WTC11 (cell line): ENCODE results near the gene IL1RAPL1. TPM values are rescaled to one million over a fixed set of nuclear protein-coding genes. Genes with fewer than 3 reads are reported as not detected.

Experiments used
- ATAC-seq: fragments of 200-7000 bp; cut with Tn5 transposase; 2 replicates; pipeline ENCODE4 v1.10.0; 2021; ENCODE audit warnings: mild to moderate bottlenecking, moderate library complexity
- CTCF ChIA-PET: fragments of 300-600 bp; sonication (Branson Sonifier 250); formaldehyde crosslinking; loops from one replicate; lab custom pipeline; 2021; ENCODE audit warnings: antibody characterized with exemption; lab: Charles Lee
- POLR2A ChIA-PET: fragments of 350-600 bp; sonication (Branson Sonifier 250); formaldehyde crosslinking; loops from one replicate; lab custom pipeline; 2021; ENCODE audit warnings: antibody characterized with exemption; lab: Charles Lee
- DNase-seq: peaks from one replicate; pipeline ENCODE4 v3.0.0; 2021; ENCODE audit warnings: low spot score
- H3K27ac Mint-ChIP-seq: 2 replicates; pipeline ENCODE4 v1.8.0; 2021; ENCODE audit warnings: mixed read lengths
- H3K27me3 Mint-ChIP-seq: 2 replicates; pipeline ENCODE4 v1.8.0; 2021; ENCODE audit warnings: low read depth, mild to moderate bottlenecking, moderate library complexity, mixed read lengths
- H3K36me3 Mint-ChIP-seq: 2 replicates; pipeline ENCODE4 v1.8.0; 2021; ENCODE audit warnings: mixed read lengths
- H3K4me1 Mint-ChIP-seq: 2 replicates; pipeline ENCODE4 v1.8.0; 2022; ENCODE audit warnings: mixed read lengths
- H3K4me3 Mint-ChIP-seq: 2 replicates; pipeline ENCODE4 v1.8.0; 2021; ENCODE audit warnings: mild to moderate bottlenecking, moderate library complexity, mixed read lengths
- H3K9me3 Mint-ChIP-seq: 2 replicates; pipeline ENCODE4 v1.8.0; 2021; ENCODE audit warnings: mixed read lengths
- FOXP1 ChIP-seq: sonication (generic); formaldehyde crosslinking; IDR thresholded peaks from 2 replicates; pipeline ENCODE4 v1.8.0; 2022; ENCODE audit warnings: missing genetic modification reagents, mild to moderate bottlenecking, moderate library complexity, borderline replicate concordance
- JUN ChIP-seq: sonication (generic); formaldehyde crosslinking; IDR thresholded peaks from 2 replicates; pipeline ENCODE4 v1.8.0; 2023; ENCODE audit warnings: mild to moderate bottlenecking, missing genetic modification reagents
- NFE2L1 ChIP-seq: sonication (generic); formaldehyde crosslinking; IDR thresholded peaks from 2 replicates; pipeline ENCODE4 v1.8.1; 2023; ENCODE audit warnings: missing genetic modification reagents
- OVOL2 ChIP-seq: fragments of 250-450 bp; sonication (Bioruptor Pico); IDR thresholded peaks from 2 replicates; pipeline ENCODE4 v1.9.0; 2021; ENCODE audit warnings: mild to moderate bottlenecking, borderline replicate concordance
- PRRX2 ChIP-seq: fragments of 250-450 bp; sonication (Bioruptor Pico); IDR thresholded peaks from 2 replicates; pipeline ENCODE4 v1.8.0; 2021; ENCODE audit warnings: mild to moderate bottlenecking
- RELA ChIP-seq: sonication (generic); formaldehyde crosslinking; IDR thresholded peaks from 2 replicates; pipeline ENCODE4 v1.8.1; 2022; ENCODE audit warnings: missing genetic modification reagents, mild to moderate bottlenecking, borderline replicate concordance
- RORB ChIP-seq: fragments of 250-450 bp; sonication (Bioruptor Pico); IDR thresholded peaks from 2 replicates; pipeline ENCODE4 v1.9.0; 2021; ENCODE audit warnings: mild to moderate bottlenecking
- SOX15 ChIP-seq: fragments of 250-450 bp; sonication (Bioruptor Pico); IDR thresholded peaks from 2 replicates; pipeline ENCODE4 v1.9.0; 2021; ENCODE audit warnings: mild to moderate bottlenecking
- TCF7 ChIP-seq: sonication (generic); formaldehyde crosslinking; IDR thresholded peaks from 2 replicates; pipeline ENCODE4 v1.8.0; 2022; ENCODE audit warnings: mild to moderate bottlenecking, low read depth, missing genetic modification reagents, moderate library complexity
- ZNF121 ChIP-seq: sonication (generic); formaldehyde crosslinking; IDR thresholded peaks from 2 replicates; pipeline ENCODE4 v1.8.0; 2023; ENCODE audit warnings: missing genetic modification reagents
- ZNF138 ChIP-seq: sonication (generic); formaldehyde crosslinking; conservative IDR thresholded peaks from 2 replicates; pipeline ENCODE4 v1.8.1; 2022; ENCODE audit warnings: mild to moderate bottlenecking, moderate library complexity, missing genetic modification reagents
- total RNA-seq: library from RNA; stranded (reverse); gene quantifications from 3 replicates; pipeline ENCODE4 v1.2.3, GENCODE V29; 2021
- TF ChIP-seq, protein P1 (sequence below): sonication (generic); formaldehyde crosslinking; IDR thresholded peaks from 2 replicates; pipeline ENCODE4 v1.8.1; 2022; ENCODE audit warnings: missing genetic modification reagents, borderline replicate concordance
- TF ChIP-seq, protein P2 (sequence below): sonication (generic); formaldehyde crosslinking; IDR thresholded peaks from 2 replicates; pipeline ENCODE4 v1.8.0; 2023; ENCODE audit warnings: missing genetic modification reagents, mild to moderate bottlenecking, borderline replicate concordance
- TF ChIP-seq, protein P3 (sequence below): sonication (generic); formaldehyde crosslinking; conservative IDR thresholded peaks from 2 replicates; pipeline ENCODE4 v1.8.1; 2023; ENCODE audit warnings: mild to moderate bottlenecking, low read depth, missing genetic modification reagents, moderate library complexity
- TF ChIP-seq, protein P4 (sequence below): sonication (generic); formaldehyde crosslinking; IDR thresholded peaks from 2 replicates; pipeline ENCODE4 v1.8.0; 2022; ENCODE audit warnings: mild to moderate bottlenecking, missing genetic modification reagents
- TF ChIP-seq, protein P5 (sequence below): sonication (generic); formaldehyde crosslinking; conservative IDR thresholded peaks from 2 replicates; pipeline ENCODE4 v1.8.1; 2022; ENCODE audit warnings: mild to moderate bottlenecking, missing genetic modification reagents
- TF ChIP-seq, protein P6 (sequence below): sonication (generic); formaldehyde crosslinking; IDR thresholded peaks from 2 replicates; pipeline ENCODE4 v1.8.0; 2022; ENCODE audit warnings: mild to moderate bottlenecking, missing genetic modification reagents

IL1RAPL1 gene
- total RNA-seq, 1 experiment from 2014 or later: 0.13 TPM

DNA sequence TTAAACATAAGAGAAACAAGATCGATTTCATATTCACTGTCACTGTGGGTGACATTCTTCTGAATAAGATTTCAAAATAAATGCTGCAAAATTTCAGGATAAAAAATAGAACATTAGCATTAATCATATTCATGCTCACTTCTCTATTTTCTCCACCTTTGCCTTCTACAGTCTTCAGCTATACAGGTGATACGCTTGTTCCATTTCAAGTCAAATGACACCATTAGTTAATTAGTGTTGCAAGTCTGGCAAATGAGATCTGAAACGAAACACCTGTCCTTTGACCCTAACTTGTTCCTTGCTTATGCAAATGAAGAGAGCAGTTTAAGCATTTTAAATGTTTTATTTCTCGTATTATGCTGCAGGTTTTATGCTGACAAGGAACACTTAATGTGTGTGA is 960.6 kb downstream of the IL1RAPL1 start:
- TF ChIP-seq JUN (CRISPR knock-in tag) (no peak), TCF7 (CRISPR knock-in tag) (no peak), SOX15 (no peak), RORB (no peak), OVOL2 (CRISPR knock-in tag) (no peak), RELA (CRISPR knock-in tag) (no peak), PRRX2 (no peak), FOXP1 (CRISPR knock-in tag) (no peak)
- TF ChIP-seq, protein P1, sequence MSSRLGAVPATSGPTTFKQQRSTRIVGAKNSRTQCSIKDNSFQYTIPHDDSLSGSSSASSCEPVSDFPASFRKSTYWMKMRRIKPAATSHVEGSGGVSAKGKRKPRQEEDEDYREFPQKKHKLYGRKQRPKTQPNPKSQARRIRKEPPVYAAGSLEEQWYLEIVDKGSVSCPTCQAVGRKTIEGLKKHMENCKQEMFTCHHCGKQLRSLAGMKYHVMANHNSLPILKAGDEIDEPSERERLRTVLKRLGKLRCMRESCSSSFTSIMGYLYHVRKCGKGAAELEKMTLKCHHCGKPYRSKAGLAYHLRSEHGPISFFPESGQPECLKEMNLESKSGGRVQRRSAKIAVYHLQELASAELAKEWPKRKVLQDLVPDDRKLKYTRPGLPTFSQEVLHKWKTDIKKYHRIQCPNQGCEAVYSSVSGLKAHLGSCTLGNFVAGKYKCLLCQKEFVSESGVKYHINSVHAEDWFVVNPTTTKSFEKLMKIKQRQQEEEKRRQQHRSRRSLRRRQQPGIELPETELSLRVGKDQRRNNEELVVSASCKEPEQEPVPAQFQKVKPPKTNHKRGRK (CRISPR knock-in tag): no peak
- TF ChIP-seq, protein P2, sequence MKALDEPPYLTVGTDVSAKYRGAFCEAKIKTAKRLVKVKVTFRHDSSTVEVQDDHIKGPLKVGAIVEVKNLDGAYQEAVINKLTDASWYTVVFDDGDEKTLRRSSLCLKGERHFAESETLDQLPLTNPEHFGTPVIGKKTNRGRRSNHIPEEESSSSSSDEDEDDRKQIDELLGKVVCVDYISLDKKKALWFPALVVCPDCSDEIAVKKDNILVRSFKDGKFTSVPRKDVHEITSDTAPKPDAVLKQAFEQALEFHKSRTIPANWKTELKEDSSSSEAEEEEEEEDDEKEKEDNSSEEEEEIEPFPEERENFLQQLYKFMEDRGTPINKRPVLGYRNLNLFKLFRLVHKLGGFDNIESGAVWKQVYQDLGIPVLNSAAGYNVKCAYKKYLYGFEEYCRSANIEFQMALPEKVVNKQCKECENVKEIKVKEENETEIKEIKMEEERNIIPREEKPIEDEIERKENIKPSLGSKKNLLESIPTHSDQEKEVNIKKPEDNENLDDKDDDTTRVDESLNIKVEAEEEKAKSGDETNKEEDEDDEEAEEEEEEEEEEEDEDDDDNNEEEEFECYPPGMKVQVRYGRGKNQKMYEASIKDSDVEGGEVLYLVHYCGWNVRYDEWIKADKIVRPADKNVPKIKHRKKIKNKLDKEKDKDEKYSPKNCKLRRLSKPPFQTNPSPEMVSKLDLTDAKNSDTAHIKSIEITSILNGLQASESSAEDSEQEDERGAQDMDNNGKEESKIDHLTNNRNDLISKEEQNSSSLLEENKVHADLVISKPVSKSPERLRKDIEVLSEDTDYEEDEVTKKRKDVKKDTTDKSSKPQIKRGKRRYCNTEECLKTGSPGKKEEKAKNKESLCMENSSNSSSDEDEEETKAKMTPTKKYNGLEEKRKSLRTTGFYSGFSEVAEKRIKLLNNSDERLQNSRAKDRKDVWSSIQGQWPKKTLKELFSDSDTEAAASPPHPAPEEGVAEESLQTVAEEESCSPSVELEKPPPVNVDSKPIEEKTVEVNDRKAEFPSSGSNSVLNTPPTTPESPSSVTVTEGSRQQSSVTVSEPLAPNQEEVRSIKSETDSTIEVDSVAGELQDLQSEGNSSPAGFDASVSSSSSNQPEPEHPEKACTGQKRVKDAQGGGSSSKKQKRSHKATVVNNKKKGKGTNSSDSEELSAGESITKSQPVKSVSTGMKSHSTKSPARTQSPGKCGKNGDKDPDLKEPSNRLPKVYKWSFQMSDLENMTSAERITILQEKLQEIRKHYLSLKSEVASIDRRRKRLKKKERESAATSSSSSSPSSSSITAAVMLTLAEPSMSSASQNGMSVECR (CRISPR knock-in tag): no peak
- TF ChIP-seq, protein P3, sequence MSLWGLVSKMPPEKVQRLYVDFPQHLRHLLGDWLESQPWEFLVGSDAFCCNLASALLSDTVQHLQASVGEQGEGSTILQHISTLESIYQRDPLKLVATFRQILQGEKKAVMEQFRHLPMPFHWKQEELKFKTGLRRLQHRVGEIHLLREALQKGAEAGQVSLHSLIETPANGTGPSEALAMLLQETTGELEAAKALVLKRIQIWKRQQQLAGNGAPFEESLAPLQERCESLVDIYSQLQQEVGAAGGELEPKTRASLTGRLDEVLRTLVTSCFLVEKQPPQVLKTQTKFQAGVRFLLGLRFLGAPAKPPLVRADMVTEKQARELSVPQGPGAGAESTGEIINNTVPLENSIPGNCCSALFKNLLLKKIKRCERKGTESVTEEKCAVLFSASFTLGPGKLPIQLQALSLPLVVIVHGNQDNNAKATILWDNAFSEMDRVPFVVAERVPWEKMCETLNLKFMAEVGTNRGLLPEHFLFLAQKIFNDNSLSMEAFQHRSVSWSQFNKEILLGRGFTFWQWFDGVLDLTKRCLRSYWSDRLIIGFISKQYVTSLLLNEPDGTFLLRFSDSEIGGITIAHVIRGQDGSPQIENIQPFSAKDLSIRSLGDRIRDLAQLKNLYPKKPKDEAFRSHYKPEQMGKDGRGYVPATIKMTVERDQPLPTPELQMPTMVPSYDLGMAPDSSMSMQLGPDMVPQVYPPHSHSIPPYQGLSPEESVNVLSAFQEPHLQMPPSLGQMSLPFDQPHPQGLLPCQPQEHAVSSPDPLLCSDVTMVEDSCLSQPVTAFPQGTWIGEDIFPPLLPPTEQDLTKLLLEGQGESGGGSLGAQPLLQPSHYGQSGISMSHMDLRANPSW (CRISPR knock-in tag): no peak
- TF ChIP-seq, protein P4, sequence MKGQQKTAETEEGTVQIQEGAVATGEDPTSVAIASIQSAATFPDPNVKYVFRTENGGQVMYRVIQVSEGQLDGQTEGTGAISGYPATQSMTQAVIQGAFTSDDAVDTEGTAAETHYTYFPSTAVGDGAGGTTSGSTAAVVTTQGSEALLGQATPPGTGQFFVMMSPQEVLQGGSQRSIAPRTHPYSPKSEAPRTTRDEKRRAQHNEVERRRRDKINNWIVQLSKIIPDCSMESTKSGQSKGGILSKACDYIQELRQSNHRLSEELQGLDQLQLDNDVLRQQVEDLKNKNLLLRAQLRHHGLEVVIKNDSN (CRISPR knock-in tag): no peak
- TF ChIP-seq, protein P5, sequence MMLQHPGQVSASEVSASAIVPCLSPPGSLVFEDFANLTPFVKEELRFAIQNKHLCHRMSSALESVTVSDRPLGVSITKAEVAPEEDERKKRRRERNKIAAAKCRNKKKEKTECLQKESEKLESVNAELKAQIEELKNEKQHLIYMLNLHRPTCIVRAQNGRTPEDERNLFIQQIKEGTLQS (CRISPR knock-in tag): no peak
- TF ChIP-seq, all 79 proteins: peak for 0
- ATAC-seq: no peak

DNA sequence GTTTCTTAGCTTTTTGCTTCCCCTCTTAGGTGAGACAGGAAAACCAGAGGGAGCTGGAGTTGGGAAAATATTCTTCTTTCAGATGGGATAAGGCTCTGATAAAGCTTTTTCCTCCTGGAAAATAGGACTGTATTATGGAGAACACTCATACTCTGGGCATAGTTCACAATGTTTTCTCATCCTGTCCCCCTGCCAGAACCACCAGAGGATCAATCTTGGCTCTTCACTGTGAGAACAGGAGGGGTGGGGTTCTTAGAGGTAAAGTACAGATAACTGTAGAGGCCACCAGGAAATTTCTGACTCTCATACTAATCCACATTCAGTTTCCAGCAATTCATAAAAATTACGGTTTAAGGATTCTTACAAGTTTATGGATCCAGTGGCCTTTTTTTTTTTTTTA is 966.3 kb downstream of the IL1RAPL1 start:
- TF ChIP-seq ZNF138: no peak
- TF ChIP-seq, protein P6, sequence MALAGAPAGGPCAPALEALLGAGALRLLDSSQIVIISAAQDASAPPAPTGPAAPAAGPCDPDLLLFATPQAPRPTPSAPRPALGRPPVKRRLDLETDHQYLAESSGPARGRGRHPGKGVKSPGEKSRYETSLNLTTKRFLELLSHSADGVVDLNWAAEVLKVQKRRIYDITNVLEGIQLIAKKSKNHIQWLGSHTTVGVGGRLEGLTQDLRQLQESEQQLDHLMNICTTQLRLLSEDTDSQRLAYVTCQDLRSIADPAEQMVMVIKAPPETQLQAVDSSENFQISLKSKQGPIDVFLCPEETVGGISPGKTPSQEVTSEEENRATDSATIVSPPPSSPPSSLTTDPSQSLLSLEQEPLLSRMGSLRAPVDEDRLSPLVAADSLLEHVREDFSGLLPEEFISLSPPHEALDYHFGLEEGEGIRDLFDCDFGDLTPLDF (CRISPR knock-in tag): no peak
- TF ChIP-seq, protein P2 (CRISPR knock-in tag): no peak
- TF ChIP-seq NFE2L1 (CRISPR knock-in tag): no peak
- no peak for TF ChIP-seq ZNF121
- ChIA-PET POLR2A (no interaction called here), CTCF (no interaction called here)
- Mint-ChIP-seq H3K27me3 (no peaks in the 10 kb centered on the region), H3K4me1 (peaks cover 19% of the 10 kb centered on the region), H3K36me3 (peaks cover under 1% of the 10 kb centered on the region), H3K9me3 (peaks cover 7% of the 10 kb centered on the region), H3K27ac (no peak overlapping the region), H3K4me3 (no peak overlapping the region)
- DNase-seq (no peak), ATAC-seq (no peak)

More for the DNA sequence above, 960.6 kb downstream of the IL1RAPL1 start:
- ChIA-PET CTCF (no interaction called here), POLR2A (no interaction called here)
- H3K4me3 Mint-ChIP-seq: no peak overlapping the region
- no peak for DNase-seq
- no peaks in the 10 kb centered on the region for H3K9me3 Mint-ChIP-seq
- H3K4me1 Mint-ChIP-seq: peaks cover 25% of the 10 kb centered on the region
- no peak overlapping the region for H3K27ac Mint-ChIP-seq
- H3K27me3 Mint-ChIP-seq: no peaks in the 10 kb centered on the region
- no peaks in the 10 kb centered on the region for H3K36me3 Mint-ChIP-seq
